NCI-H460 (cell line): Measurements from ENCODE around the gene AKAP13. TPM values are rescaled to one million over a fixed set of nuclear protein-coding genes. Genes with fewer than 3 reads are reported as not detected.

Experiments used
- DNase-seq: peaks from one replicate; pipeline ENCODE4 v3.0.0-alpha.2; 2016; ENCODE audit warnings: low read depth; ENCODE audit errors: extremely low read depth
- total RNA-seq: library from RNA; depleted of rRNA; stranded (reverse); fragments of >200 nt; shearing (Covaris generic); gene quantifications from 2 replicates; pipeline ENCODE4 v1.2.3, GENCODE V29; 2014

AKAP13 gene
- total RNA-seq, 1 experiment from 2014 or later = 31.4 TPM

GRCh38 chr15:85615930-85616329 is 235.5 kb downstream of the AKAP13 start:
- no peak for DNase-seq

GRCh38 chr15:85616549-85617110 is 236.2 kb downstream of the AKAP13 start:
- DNase-seq = no peak

- no peak for DNase-seq
Observed at GRCh38 chr15:85618228-85618505, 237.8 kb downstream of the AKAP13 start.

GRCh38 chr15:85618956-85619491 is 238.6 kb downstream of the AKAP13 start:
- peak; percentile 30 for DNase-seq

GRCh38 chr15:85619992-85620689 is 239.7 kb downstream of the AKAP13 start:
- DNase-seq = no peak

GRCh38 chr15:85620690-85621049 is 240.3 kb downstream of the AKAP13 start:
- DNase-seq = no peak

GRCh38 chr15:85621094-85621493 is 240.7 kb downstream of the AKAP13 start:
- DNase-seq = no peak

GRCh38 chr15:85622221-85622831 is 241.9 kb downstream of the AKAP13 start:
- no peak for DNase-seq

GRCh38 chr15:85623315-85624049 is 243.1 kb downstream of the AKAP13 start:
- DNase-seq = no peak

- no peak for DNase-seq
Observed at GRCh38 chr15:85624291-85624801, 243.9 kb downstream of the AKAP13 start.

GRCh38 chr15:85625166-85625830 is 244.9 kb downstream of the AKAP13 start:
- no peak for DNase-seq

GRCh38 chr15:85625856-85626255 is 245.5 kb downstream of the AKAP13 start:
- DNase-seq = no peak

- no peak for DNase-seq
Observed at GRCh38 chr15:85627213-85627935, 247.0 kb downstream of the AKAP13 start.

GRCh38 chr15:85630311-85630710 is 249.9 kb downstream of the AKAP13 start:
- DNase-seq = no peak

- DNase-seq = no peak
Observed at GRCh38 chr15:85631018-85631417, 250.6 kb downstream of the AKAP13 start.

GRCh38 chr15:85632014-85632413 is 251.6 kb downstream of the AKAP13 start:
- no peak for DNase-seq

GRCh38 chr15:85633859-85634258 is 253.5 kb downstream of the AKAP13 start:
- DNase-seq = no peak

GRCh38 chr15:85636351-85636750 is 255.9 kb downstream of the AKAP13 start:
- no peak for DNase-seq

- no peak for DNase-seq
Observed at GRCh38 chr15:85639752-85640381, 259.5 kb downstream of the AKAP13 start.
